ENCODE data around the gene TBC1D5.
A peak's percentile ranks its signal among the peaks of the same experiment; 100 is the strongest.

TBC1D5 gene

GRCh38 chr3:17260257-17260656 lies 482.2 kb downstream of the TBC1D5 start:
- DNase-seq, result no peak

GRCh38 chr3:17259685-17260084 lies 482.7 kb downstream of the TBC1D5 start:
- DNase-seq, result no peak

GRCh38 chr3:17258823-17259436 lies 483.5 kb downstream of the TBC1D5 start:
- DNase-seq, result no peak

GRCh38 chr3:17257269-17257668 lies 485.2 kb downstream of the TBC1D5 start:
- DNase-seq, result no peak

GRCh38 chr3:17243621-17244020 lies 498.8 kb downstream of the TBC1D5 start:
- no peak for DNase-seq

GRCh38 chr3:17239417-17239816 lies 503.0 kb downstream of the TBC1D5 start:
- DNase-seq, result no peak

GRCh38 chr3:17238023-17238422 lies 504.4 kb downstream of the TBC1D5 start:
- DNase-seq, result no peak

GRCh38 chr3:17235310-17235709 lies 507.1 kb downstream of the TBC1D5 start:
- no peak for DNase-seq

- DNase-seq, result no peak
Observed at GRCh38 chr3:17234382-17234781, 508.0 kb downstream of the TBC1D5 start.

GRCh38 chr3:17233398-17233800 lies 509.0 kb downstream of the TBC1D5 start:
- DNase-seq, result peak; percentile 5

- DNase-seq, result no peak
Observed at GRCh38 chr3:17232442-17232841, 510.0 kb downstream of the TBC1D5 start.

- DNase-seq, result no peak
Observed at GRCh38 chr3:17231537-17232261, 510.7 kb downstream of the TBC1D5 start.

GRCh38 chr3:17227472-17227871 lies 515.0 kb downstream of the TBC1D5 start:
- DNase-seq, result no peak

GRCh38 chr3:17221529-17221928 lies 520.9 kb downstream of the TBC1D5 start:
- no peak for DNase-seq

- DNase-seq, result no peak
Observed at GRCh38 chr3:17219593-17219992, 522.8 kb downstream of the TBC1D5 start.

- DNase-seq, result no peak
Observed at GRCh38 chr3:17218587-17218986, 523.8 kb downstream of the TBC1D5 start.

- no peak for DNase-seq
Observed at GRCh38 chr3:17217588-17217987, 524.8 kb downstream of the TBC1D5 start.

- no peak for DNase-seq
Observed at GRCh38 chr3:17213102-17213501, 529.3 kb downstream of the TBC1D5 start.

GRCh38 chr3:17207979-17208378 lies 534.5 kb downstream of the TBC1D5 start:
- no peak for DNase-seq

- DNase-seq, result no peak
Observed at GRCh38 chr3:17207019-17207418, 535.4 kb downstream of the TBC1D5 start.

GRCh38 chr3:17204049-17204650 lies 538.3 kb downstream of the TBC1D5 start:
- DNase-seq, result no peak

- no peak for DNase-seq
Observed at GRCh38 chr3:17201538-17201937, 540.9 kb downstream of the TBC1D5 start.

- no peak for DNase-seq
Observed at GRCh38 chr3:17195856-17196604, 546.4 kb downstream of the TBC1D5 start.

GRCh38 chr3:17195192-17195611 lies 547.2 kb downstream of the TBC1D5 start:
- no peak for DNase-seq

All from NCI-H1048 (cell line).